ENCODE data around the gene LRRC14B.
"Not testable (repeated sequence)": the region's sequence is repeated elsewhere in the genome, so short reads cannot be mapped to it uniquely, and the experiment has no call there.

LRRC14B gene

GRCh38 chr5:204966-205670 is 13.8 kb downstream of the LRRC14B start:
- Histone ChIP-seq H3K4me1 (ENCODE audit: control insufficient read depth in 5 of 5, insufficient read depth in 5 of 5, low read length in 5 of 5) (peaks cover 0 to 13% (median 7%) of the 10 kb centered on the region in 5 donors), H3K9me3 (ENCODE audit: control insufficient read depth in 5 of 5, low read length in 5 of 5) (no peaks in the 10 kb centered on the region), H3K9ac (ENCODE audit: low read length in 5 of 5) (no peak overlapping the region), H3K36me3 (ENCODE audit: control insufficient read depth in 5 of 5, insufficient read depth in 5 of 5, low read length in 5 of 5) (peaks cover 5 to 35% (median 33%) of the 10 kb centered on the region in 5 donors), H3K27me3 (ENCODE audit: control insufficient read depth in 5 of 5, insufficient read depth in 4 of 5, low read length in 5 of 5) (no peaks in the 10 kb centered on the region), H3K27ac (ENCODE audit: low read depth, low read length) (no peak overlapping the region), H3K4me3 (ENCODE audit: low read depth in 1 of 5, low read length in 5 of 5) (no peak overlapping the region)

- Histone ChIP-seq H3K36me3 (ENCODE audit: control insufficient read depth in 5 of 5, insufficient read depth in 5 of 5, low read length in 5 of 5) (peaks cover 5 to 35% (median 33%) of the 10 kb centered on the region in 5 donors), H3K4me1 (ENCODE audit: control insufficient read depth in 5 of 5, insufficient read depth in 5 of 5, low read length in 5 of 5) (peaks cover 0 to 13% (median 7%) of the 10 kb centered on the region in 5 donors), H3K9me3 (ENCODE audit: control insufficient read depth in 5 of 5, low read length in 5 of 5) (no peaks in the 10 kb centered on the region), H3K4me3 (ENCODE audit: low read depth in 1 of 5, low read length in 5 of 5) (no peak overlapping the region), H3K9ac (ENCODE audit: low read length in 5 of 5) (no peak overlapping the region), H3K27ac (ENCODE audit: low read depth, low read length) (no peak overlapping the region), H3K27me3 (ENCODE audit: control insufficient read depth in 5 of 5, insufficient read depth in 4 of 5, low read length in 5 of 5) (no peaks in the 10 kb centered on the region)
Observed at GRCh38 chr5:206406-206805, 15.1 kb downstream of the LRRC14B start.

- Histone ChIP-seq H3K4me3 (ENCODE audit: low read depth in 1 of 5, low read length in 5 of 5) (no peak overlapping the region), H3K4me1 (ENCODE audit: control insufficient read depth in 5 of 5, insufficient read depth in 5 of 5, low read length in 5 of 5) (peaks cover 0 to 13% (median 7%) of the 10 kb centered on the region in 5 donors), H3K9me3 (ENCODE audit: control insufficient read depth in 5 of 5, low read length in 5 of 5) (no peaks in the 10 kb centered on the region), H3K36me3 (ENCODE audit: control insufficient read depth in 5 of 5, insufficient read depth in 5 of 5, low read length in 5 of 5) (peaks cover 5 to 35% (median 33%) of the 10 kb centered on the region in 5 donors), H3K27ac (ENCODE audit: low read depth, low read length) (no peak overlapping the region), H3K27me3 (ENCODE audit: control insufficient read depth in 5 of 5, insufficient read depth in 4 of 5, low read length in 5 of 5) (no peaks in the 10 kb centered on the region), H3K9ac (ENCODE audit: low read length in 5 of 5) (no peak overlapping the region)
Observed at GRCh38 chr5:206927-207536, 15.7 kb downstream of the LRRC14B start.

DNA sequence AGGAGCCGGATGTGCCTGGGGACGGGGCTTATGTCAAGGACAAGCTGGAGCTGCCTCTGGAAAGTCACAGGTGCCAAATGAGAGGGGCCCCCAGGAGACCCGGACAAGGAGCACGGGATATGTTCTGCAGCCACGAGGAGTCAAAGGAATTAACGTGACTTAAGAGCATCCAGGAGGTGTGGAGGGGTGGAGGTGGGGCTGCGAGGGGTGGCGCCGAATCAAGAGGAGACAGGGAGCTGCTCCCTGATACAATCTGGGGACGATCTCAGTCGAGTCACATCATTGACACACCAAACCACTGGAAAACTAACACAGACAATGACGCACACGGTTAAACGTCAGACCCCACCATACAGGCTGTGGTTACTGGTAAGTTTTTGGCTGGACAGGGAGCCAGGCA is 16.3 kb downstream of the LRRC14B start:
- H3K9me3 ChIP-seq (ENCODE audit: control insufficient read depth in 5 of 5, low read length in 5 of 5): no peaks in the 10 kb centered on the region
- no peak overlapping the region for H3K4me3 ChIP-seq (ENCODE audit: low read depth in 1 of 5, low read length in 5 of 5)
- H3K27ac ChIP-seq (ENCODE audit: low read depth, low read length): no peak overlapping the region
- peaks cover 5 to 35% (median 33%) of the 10 kb centered on the region in 5 donors for H3K36me3 ChIP-seq (ENCODE audit: control insufficient read depth in 5 of 5, insufficient read depth in 5 of 5, low read length in 5 of 5)
- H3K4me1 ChIP-seq (ENCODE audit: control insufficient read depth in 5 of 5, insufficient read depth in 5 of 5, low read length in 5 of 5): peaks cover 0 to 13% (median 7%) of the 10 kb centered on the region in 5 donors
- H3K27me3 ChIP-seq (ENCODE audit: control insufficient read depth in 5 of 5, insufficient read depth in 4 of 5, low read length in 5 of 5): no peaks in the 10 kb centered on the region
- H3K9ac ChIP-seq (ENCODE audit: low read length in 5 of 5): no peak overlapping the region

GRCh38 chr5:208449-209114 is 17.3 kb downstream of the LRRC14B start:
- H3K36me3 ChIP-seq (ENCODE audit: control insufficient read depth in 5 of 5, insufficient read depth in 5 of 5, low read length in 5 of 5): peaks cover 5 to 33% (median 28%) of the 10 kb centered on the region in 5 donors
- H3K4me1 ChIP-seq (ENCODE audit: control insufficient read depth in 5 of 5, insufficient read depth in 5 of 5, low read length in 5 of 5): peaks cover 0 to 13% (median 7%) of the 10 kb centered on the region in 5 donors
- no peak overlapping the region for H3K9ac ChIP-seq (ENCODE audit: low read length in 5 of 5)
- H3K27ac ChIP-seq (ENCODE audit: low read depth, low read length): no peak overlapping the region
- H3K4me3 ChIP-seq (ENCODE audit: low read depth in 1 of 5, low read length in 5 of 5): no peak overlapping the region
- no peaks in the 10 kb centered on the region for H3K27me3 ChIP-seq (ENCODE audit: control insufficient read depth in 5 of 5, insufficient read depth in 4 of 5, low read length in 5 of 5)
- no peaks in the 10 kb centered on the region for H3K9me3 ChIP-seq (ENCODE audit: control insufficient read depth in 5 of 5, low read length in 5 of 5)

DNA sequence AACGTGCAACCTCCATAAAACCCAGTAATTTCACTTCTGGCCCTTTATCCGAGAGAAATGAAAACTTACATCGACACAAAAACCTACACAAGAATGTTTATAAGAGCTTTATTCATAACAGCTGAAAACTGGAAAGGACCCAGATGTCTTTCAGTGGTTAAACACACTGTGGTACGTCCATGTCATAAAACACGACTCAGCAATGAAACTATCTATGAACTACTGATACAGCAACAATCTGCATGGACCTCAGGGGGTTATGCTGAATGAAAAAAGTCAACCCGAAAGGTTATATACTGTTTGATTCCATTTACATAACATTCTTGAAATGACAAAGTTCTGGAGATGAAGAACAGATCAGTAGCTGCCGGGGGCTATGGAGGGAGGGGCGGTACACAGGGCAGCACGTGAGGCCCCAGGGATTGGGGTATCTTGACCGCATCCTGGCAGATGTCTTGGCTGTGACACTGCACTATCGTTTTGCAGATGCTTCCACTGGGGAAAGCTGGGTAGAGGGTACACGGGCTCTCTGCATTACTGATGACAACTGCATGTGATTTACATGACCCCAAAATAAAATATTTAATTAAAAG is 22.6 kb downstream of the LRRC14B start:
- Histone ChIP-seq H3K27me3 (ENCODE audit: control insufficient read depth in 5 of 5, insufficient read depth in 4 of 5, low read length in 5 of 5) (no peaks in the 10 kb centered on the region), H3K4me3 (ENCODE audit: low read depth in 1 of 5, low read length in 5 of 5) (no peak overlapping the region), H3K36me3 (ENCODE audit: control insufficient read depth in 5 of 5, insufficient read depth in 5 of 5, low read length in 5 of 5) (peaks cover 0 to 13% (median 8%) of the 10 kb centered on the region in 5 donors), H3K9me3 (ENCODE audit: control insufficient read depth in 5 of 5, low read length in 5 of 5) (no peaks in the 10 kb centered on the region), H3K9ac (ENCODE audit: low read length in 5 of 5) (no peak overlapping the region), H3K4me1 (ENCODE audit: control insufficient read depth in 5 of 5, insufficient read depth in 5 of 5, low read length in 5 of 5) (peaks cover 0 to 9% (median 5%) of the 10 kb centered on the region in 5 donors), H3K27ac (ENCODE audit: low read depth, low read length) (no peak overlapping the region)

- peaks cover 2 to 23% (median 16%) of the 10 kb centered on the region in 5 donors for H3K4me1 ChIP-seq (ENCODE audit: control insufficient read depth in 5 of 5, insufficient read depth in 5 of 5, low read length in 5 of 5)
- H3K9ac ChIP-seq (ENCODE audit: low read length in 5 of 5); H3K9me3 ChIP-seq (ENCODE audit: control insufficient read depth in 5 of 5, low read length in 5 of 5); H3K4me3 ChIP-seq (ENCODE audit: low read depth in 1 of 5, low read length in 5 of 5); H3K27me3 ChIP-seq (ENCODE audit: control insufficient read depth in 5 of 5, insufficient read depth in 4 of 5, low read length in 5 of 5); H3K27ac ChIP-seq (ENCODE audit: low read depth, low read length): not testable (repeated sequence)
- peaks cover 0 to 13% (median 8%) of the 10 kb centered on the region in 5 donors for H3K36me3 ChIP-seq (ENCODE audit: control insufficient read depth in 5 of 5, insufficient read depth in 5 of 5, low read length in 5 of 5)
Observed at GRCh38 chr5:215256-215655, 24.0 kb downstream of the LRRC14B start.

- not testable (repeated sequence) for H3K9ac ChIP-seq (ENCODE audit: low read length in 5 of 5); H3K27me3 ChIP-seq (ENCODE audit: control insufficient read depth in 5 of 5, insufficient read depth in 4 of 5, low read length in 5 of 5); H3K9me3 ChIP-seq (ENCODE audit: control insufficient read depth in 5 of 5, low read length in 5 of 5); H3K4me3 ChIP-seq (ENCODE audit: low read depth in 1 of 5, low read length in 5 of 5); H3K27ac ChIP-seq (ENCODE audit: low read depth, low read length)
- peaks cover 0 to 13% (median 8%) of the 10 kb centered on the region in 5 donors for H3K36me3 ChIP-seq (ENCODE audit: control insufficient read depth in 5 of 5, insufficient read depth in 5 of 5, low read length in 5 of 5)
- peaks cover 2 to 28% (median 22%) of the 10 kb centered on the region in 5 donors for H3K4me1 ChIP-seq (ENCODE audit: control insufficient read depth in 5 of 5, insufficient read depth in 5 of 5, low read length in 5 of 5)
Observed at GRCh38 chr5:216076-216475, 24.8 kb downstream of the LRRC14B start.

DNA sequence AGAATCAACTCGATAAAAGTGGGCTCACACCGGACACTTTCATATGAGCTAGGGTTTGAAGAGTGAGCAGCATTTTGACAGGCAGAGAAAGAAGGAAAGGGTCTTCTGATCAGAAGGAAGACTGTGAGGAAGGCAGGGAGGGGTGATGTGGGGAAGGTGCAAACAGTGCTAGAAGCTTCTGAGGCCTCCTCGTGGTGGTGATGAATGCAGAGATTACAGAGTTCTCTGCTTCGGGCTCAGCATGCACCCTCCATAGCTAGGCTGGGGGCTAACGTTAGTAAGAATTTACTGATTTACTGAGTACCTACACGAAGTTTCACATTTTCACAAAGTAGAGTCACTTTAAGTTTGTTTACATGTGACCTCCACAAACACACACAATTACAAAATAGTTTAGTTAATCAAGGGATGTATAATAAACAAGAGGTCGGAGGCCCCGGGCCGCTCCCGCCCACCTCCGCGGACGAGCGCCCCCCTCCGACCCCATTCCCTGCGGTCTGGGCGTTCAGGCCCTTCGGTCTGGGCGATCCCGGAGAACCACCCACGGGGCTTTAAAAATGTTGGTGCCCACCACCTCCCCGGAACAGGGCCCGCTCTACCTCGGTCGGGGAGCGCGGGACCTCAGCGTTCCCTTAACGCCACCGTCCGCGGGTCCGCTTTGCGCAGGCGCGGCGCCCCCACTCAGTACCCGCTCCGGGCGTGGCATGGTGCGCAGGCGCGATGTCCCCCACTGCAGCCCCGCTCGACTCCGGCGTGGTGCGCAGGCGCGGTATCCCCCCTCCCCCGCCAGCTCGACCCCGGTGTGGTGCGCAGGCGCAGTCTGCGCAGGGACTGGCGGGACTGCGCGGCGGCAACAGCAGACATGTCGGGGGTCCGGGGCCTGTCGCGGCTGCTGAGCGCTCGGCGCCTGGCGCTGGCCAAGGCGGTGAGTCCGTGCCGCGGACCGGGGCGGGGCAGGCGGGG is 26.5 kb downstream of the LRRC14B start, which contains the start of the genes CCDC127 and SDHA:
CCDC127 (minus strand) TSS at position 660 of the 963 bp plus-strand sequence. CDS start 1,304 bp downstream, outside the sequence.
SDHA (plus strand) TSS at position 827 of the 963 bp plus-strand sequence; CDS start at position 863, 36 bp downstream.
- peaks cover 0 to 13% (median 8%) of the 10 kb centered on the region in 5 donors for H3K36me3 ChIP-seq (ENCODE audit: control insufficient read depth in 5 of 5, insufficient read depth in 5 of 5, low read length in 5 of 5)
- H3K27me3 ChIP-seq (ENCODE audit: control insufficient read depth in 5 of 5, insufficient read depth in 4 of 5, low read length in 5 of 5); H3K9me3 ChIP-seq (ENCODE audit: control insufficient read depth in 5 of 5, low read length in 5 of 5): not testable (repeated sequence)
- H3K4me3 ChIP-seq (ENCODE audit: low read depth in 1 of 5, low read length in 5 of 5): peak within 1 kb of the TSS; percentile 77 to 91 (median 88)
- H3K9ac ChIP-seq (ENCODE audit: low read length in 5 of 5): peak within 1 kb of the TSS; percentile 63 to 98 (median 95)
- peaks cover 2 to 34% (median 28%) of the 10 kb centered on the region in 5 donors for H3K4me1 ChIP-seq (ENCODE audit: control insufficient read depth in 5 of 5, insufficient read depth in 5 of 5, low read length in 5 of 5)
- peak within 1 kb of the TSS; percentile 84 for H3K27ac ChIP-seq (ENCODE audit: low read depth, low read length)
